Activated CD8-positive, alpha-beta memory T cell treated with anti-CD3 and anti-CD28 coated beads for 4 hours (primary cell): ENCODE results near the gene PDHA1.

Source experiments
- DNase-seq, 2 donors: peaks; one replicate each; pipeline ENCODE4 v3.0.0-alpha.2; 2020; ENCODE audit warnings: low read depth in 2 of 2

The PDHA1 gene

GRCh38 chrX:19375546-19375945, 31.8 kb downstream of the PDHA1 start:
- DNase-seq, result no peak

DNA sequence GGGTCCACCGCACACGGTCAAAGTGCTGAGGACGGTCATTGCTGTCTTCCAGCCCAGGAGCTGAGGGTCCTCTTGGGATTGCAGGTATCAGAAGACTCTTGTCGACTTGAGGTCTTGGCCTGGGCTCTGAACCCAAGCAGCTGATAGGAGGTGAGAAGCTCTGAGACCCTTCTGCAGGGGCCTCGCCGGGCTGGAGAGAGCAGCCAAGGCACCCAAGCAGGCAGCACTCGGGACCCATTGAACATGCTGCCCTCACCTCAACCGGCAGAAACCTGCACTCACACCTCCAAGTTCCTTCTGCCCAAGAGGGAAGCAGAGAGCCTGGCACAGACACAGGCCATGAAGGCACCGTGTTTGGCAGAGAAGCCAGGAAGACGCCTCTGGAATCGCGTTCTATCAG, 34.1 kb downstream of the PDHA1 start:
- DNase-seq, result no peak

DNA sequence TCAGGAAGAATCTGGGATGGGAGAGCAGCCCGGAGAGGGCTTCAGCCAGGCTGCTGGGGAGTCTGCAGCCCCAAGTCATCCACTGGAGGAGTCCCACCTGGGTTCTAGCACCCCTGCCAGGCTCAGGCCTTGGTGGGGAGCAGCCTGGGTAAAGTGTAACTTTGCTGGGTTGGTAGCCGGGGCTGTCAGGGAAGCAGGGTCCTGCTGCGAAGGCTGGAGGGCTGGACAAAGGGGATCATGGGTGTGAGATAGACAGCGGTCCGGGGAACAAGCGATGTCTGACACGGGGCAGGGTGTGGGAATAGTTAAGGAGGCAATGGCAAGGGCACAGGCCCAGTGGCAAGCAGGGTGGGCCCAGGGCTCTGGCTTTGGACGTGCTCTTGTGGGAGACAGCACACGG, 37.6 kb downstream of the PDHA1 start:
- DNase-seq, result no peak

- no peak for DNase-seq
These were observed 38.9 kb downstream of the PDHA1 start for GRCh38 chrX:19382555-19383145.

DNA sequence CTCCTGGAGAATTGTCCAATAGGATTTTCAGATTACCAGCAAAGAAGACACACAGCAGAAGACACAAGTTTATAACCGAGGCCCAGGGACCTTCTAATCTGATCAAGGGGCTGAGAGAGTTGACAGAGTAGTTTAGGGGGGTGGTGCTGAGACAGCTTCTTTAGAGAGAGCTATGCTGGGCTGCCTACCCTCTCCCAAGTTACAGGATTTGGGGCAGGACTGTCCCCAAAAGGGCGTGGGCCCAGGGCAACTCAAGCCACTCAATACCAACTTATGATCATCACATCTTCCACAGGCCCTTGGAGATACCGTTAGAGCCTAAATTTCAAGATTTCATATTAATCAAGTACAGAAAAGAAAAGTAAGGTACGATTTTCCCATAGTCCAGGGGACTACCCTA, 43.0 kb downstream of the PDHA1 start:
- DNase-seq, result no peak

DNA sequence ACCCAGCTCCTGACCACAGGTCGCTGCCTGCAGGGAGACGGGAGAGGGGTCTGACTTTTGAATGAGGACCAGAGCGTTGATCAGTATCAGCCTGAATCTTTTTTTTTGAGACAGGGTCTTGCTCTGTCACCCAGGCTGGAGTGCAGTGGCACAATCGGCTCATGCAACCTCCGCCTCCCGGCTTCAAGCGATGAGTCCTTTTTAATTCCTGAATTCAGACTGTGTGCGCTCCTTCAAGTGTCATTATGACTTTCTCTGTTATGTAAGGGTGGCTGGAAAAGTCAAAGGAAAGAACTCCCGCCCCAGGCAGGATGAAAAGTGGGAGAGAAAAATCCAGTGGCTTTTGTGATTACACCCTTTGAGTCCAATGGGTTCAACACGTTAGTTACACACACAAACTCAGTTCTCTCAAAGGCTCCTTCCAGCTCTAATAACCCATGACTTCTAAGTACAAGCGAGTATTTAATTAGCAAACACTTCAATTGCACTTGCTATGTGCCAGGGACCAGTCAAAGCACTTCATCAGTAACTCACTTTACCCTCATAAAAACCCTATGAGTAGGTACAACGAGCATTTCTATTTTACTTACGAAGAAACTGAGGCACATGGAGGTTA, 44.4 kb downstream of the PDHA1 start:
- no peak for DNase-seq

GRCh38 chrX:19388741-19389140, 45.0 kb downstream of the PDHA1 start:
- DNase-seq, result no peak

DNA sequence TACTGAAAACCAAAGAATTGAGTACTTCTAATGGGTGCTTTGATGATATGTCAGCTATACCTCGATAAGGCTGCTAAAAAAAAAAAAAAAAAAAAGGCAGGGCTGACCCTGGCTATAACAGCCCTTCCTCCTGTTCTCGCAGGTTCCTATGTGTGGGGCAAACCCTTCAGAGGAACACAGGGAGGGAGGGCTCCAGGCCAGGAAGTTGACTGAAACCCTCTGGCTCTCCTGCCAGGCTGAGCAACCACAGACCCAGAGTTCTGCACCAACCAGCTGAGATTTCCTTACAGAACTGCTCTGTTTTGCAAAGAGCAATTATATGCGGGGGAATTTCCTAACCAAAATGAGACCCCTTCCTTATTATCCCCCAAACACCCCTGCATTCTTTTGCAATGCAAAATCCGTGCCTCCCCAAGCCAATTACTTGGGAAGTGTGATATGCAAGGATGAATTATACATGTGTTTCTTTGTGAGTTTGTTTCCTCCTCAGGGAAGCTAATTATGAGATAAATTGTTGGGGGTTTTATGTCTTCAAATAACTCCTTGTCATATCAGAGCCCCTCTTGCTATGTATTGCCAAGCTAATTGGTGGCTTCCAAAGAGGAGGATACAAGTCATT, 45.6 kb downstream of the PDHA1 start:
- no peak for DNase-seq

DNA sequence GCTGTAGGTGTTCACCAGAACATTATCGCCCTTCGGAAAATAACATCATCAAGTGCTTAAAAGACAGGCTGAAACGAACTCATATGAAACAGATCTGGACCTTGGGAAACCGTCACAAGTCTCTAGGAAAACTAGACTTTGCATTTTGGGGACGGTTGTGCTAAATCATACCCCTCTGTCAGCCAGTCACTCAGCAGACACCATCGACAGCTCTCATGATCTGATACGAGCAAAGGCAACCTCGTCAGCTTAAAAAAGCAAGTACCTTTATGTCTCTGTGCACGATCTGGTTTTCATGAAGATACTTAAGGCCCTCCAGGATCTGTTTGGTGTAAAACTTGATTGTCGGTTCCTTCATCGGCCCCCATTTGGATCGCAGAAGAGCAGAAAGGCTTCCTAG, 48.4 kb downstream of the PDHA1 start:
- no peak for DNase-seq

DNA sequence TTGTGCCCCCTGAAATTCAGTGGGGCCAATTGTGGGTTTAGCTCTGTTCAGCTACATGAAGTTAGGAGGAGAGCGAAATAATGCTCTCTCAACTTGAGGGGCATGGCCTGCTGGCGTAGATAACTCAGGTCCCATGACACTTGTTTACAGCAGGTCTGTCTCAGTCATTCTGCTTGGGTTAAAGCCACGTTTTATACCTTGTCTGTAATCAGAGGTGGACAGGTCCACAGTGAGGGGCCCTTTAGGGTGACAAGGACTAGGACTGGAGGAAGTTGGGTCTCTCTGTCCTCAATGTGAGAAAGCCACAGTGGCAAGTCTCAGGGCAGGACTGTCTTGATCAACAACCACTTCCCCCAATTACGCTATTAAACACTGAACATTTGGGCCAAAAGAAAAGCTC, 49.0 kb downstream of the PDHA1 start:
- no peak for DNase-seq

DNA sequence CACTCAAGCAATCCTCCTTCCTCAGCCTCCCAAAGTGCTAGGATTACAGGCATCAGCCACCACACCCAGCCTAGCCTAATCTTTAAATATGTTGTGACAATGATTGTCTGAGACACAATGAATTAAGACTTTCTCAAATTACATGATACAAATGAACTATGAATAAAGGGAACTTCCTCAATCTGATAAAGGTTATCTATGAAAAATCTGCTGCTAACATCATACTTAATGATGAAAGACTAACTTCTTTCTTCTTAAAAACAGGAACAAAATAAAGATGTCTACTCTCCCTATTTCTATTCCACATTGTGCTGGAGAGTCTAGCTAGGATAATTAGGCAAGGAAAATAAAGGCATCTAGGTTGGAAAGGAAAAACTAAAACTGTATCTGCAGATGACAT, 60.0 kb downstream of the PDHA1 start:
- DNase-seq, result no peak

- no peak for DNase-seq
These were observed 66.5 kb downstream of the PDHA1 start for GRCh38 chrX:19410259-19410658.
